GM19463 (cell line): ENCODE measurements around the gene IL1RAPL1.

Experiments used
- ATAC-seq: cut with Tn5 transposase; IDR thresholded peaks from one replicate; pipeline ENCODE4 v1.9.1; 2021; ENCODE audit warnings: mild to moderate bottlenecking, moderate library complexity; ENCODE audit not compliant: unreplicated experiment

IL1RAPL1 gene

GRCh38 chrX:29490606-29491005, 903.4 kb downstream of the IL1RAPL1 start:
- ATAC-seq = no peak

- ATAC-seq = no peak
These were observed 904.4 kb downstream of the IL1RAPL1 start for GRCh38 chrX:29491659-29492058.

- ATAC-seq = no peak
These were observed 909.5 kb downstream of the IL1RAPL1 start for GRCh38 chrX:29496636-29497180.

- no peak for ATAC-seq
These were observed 919.5 kb downstream of the IL1RAPL1 start for GRCh38 chrX:29506729-29507128.

- no peak for ATAC-seq
These were observed 930.9 kb downstream of the IL1RAPL1 start for GRCh38 chrX:29518100-29518499.

- peak; percentile 65 for ATAC-seq
These were observed 941.0 kb downstream of the IL1RAPL1 start for GRCh38 chrX:29528281-29528680.

GRCh38 chrX:29530501-29530900, 943.3 kb downstream of the IL1RAPL1 start:
- no peak for ATAC-seq

- peak; percentile 82 for ATAC-seq
These were observed 944.1 kb downstream of the IL1RAPL1 start for GRCh38 chrX:29531336-29531735.

- ATAC-seq = no peak
These were observed 948.2 kb downstream of the IL1RAPL1 start for GRCh38 chrX:29535212-29536162.

- peak; percentile 64 for ATAC-seq
These were observed 953.8 kb downstream of the IL1RAPL1 start for GRCh38 chrX:29541038-29541437.

GRCh38 chrX:29542152-29542551, 954.9 kb downstream of the IL1RAPL1 start:
- peak; percentile 46 for ATAC-seq

- no peak for ATAC-seq
These were observed 958.6 kb downstream of the IL1RAPL1 start for GRCh38 chrX:29545878-29546277.

- ATAC-seq = peak; percentile 76
These were observed 960.6 kb downstream of the IL1RAPL1 start for GRCh38 chrX:29547877-29548276.

- ATAC-seq = no peak
These were observed 966.3 kb downstream of the IL1RAPL1 start for GRCh38 chrX:29553542-29553941.

GRCh38 chrX:29555465-29556091, 968.3 kb downstream of the IL1RAPL1 start:
- peak; percentile 95 for ATAC-seq

- no peak for ATAC-seq
These were observed 972.8 kb downstream of the IL1RAPL1 start for GRCh38 chrX:29560065-29560464.

- no peak for ATAC-seq
These were observed 974.2 kb downstream of the IL1RAPL1 start for GRCh38 chrX:29561417-29561816.

- ATAC-seq = peak; percentile 45
These were observed 993.3 kb downstream of the IL1RAPL1 start for GRCh38 chrX:29580560-29580959.

- ATAC-seq = no peak
These were observed 994.0 kb downstream of the IL1RAPL1 start for GRCh38 chrX:29581223-29581622.

GRCh38 chrX:29587107-29587506, 999.9 kb downstream of the IL1RAPL1 start:
- ATAC-seq = peak; percentile 83

GRCh38 chrX:29590921-29591320, 1003.7 kb downstream of the IL1RAPL1 start:
- ATAC-seq = no peak

- ATAC-seq = no peak
These were observed 1017.1 kb downstream of the IL1RAPL1 start for GRCh38 chrX:29604381-29604780.
